ENCODE results near the gene ELFN1. TPM values are rescaled to one million over a fixed set of nuclear protein-coding genes. Genes with fewer than 3 reads are reported as not detected.
A peak's percentile ranks its signal among the peaks of the same experiment; 100 is the strongest.

Gene ELFN1
- total and polyA plus RNA-seq, 9 of the 15 experiments (the other 6 are each of a cell fraction or from before 2014, with no cell fraction given): 0.04 to 0.64 (median 0.18) TPM; not detected in 2

- Histone ChIP-seq H3K27me3 (ENCODE audit: control insufficient read depth in 2 of 2, insufficient read depth in 2 of 2, low read length in 2 of 2) (peaks cover 4 to 43% of the 10 kb centered on the region in 2 experiments; a peak in 3 of 5 replicates), H2AFZ (ENCODE audit: low read depth, low read length) (no peak overlapping the region), H3K4me1 (replicated peaks in 1 of 2; ENCODE audit: control insufficient read depth in 2 of 2, insufficient read depth in 2 of 2, low read length in 2 of 2) (peaks cover 16 to 58% of the 10 kb centered on the region in 2 experiments; a peak in 4 of 5 replicates), H3K9me1 (ENCODE audit: control insufficient read depth, insufficient read depth, low read length) (no peaks in the 10 kb centered on the region), H3K27ac (ENCODE audit: extremely low read depth, low read depth, low read length) (no peak overlapping the region), H3K36me3 (ENCODE audit: control insufficient read depth, insufficient read depth, low read length) (no peaks in the 10 kb centered on the region), H4K20me1 (replicated peaks; ENCODE audit: control insufficient read depth, insufficient read depth, low read length) (0 out of 2 replicates have a peak, but pooled peaks cover 7% of the 10 kb centered on the region), H3K9ac (ENCODE audit: insufficient read depth in 1 of 2, low read depth in 2 of 2, low read length in 2 of 2) (no peak overlapping the region), H3K4me3 (no peak overlapping the region), H3K9me3 (replicated peaks; ENCODE audit: control insufficient read depth, insufficient read depth, low read depth, low read length) (no peaks in the 10 kb centered on the region), H3K4me2 (ENCODE audit: insufficient read depth, low read length) (no peak overlapping the region), H3K79me2 (ENCODE audit: control insufficient read depth, insufficient read depth, low read length) (no peaks in the 10 kb centered on the region)
- intact Hi-C loops (cut with micrococcal nuclease): loop anchor here (10.0 kb wide), 1 partner anchor 55 kb away; no protein-coding TSS in a partner anchor
- no peak for ATAC-seq
- in situ Hi-C loops (cut with MboI): no loop called here
- CTCF ChIA-PET (ENCODE audit: low intra/inter-chr PET ratio): no interaction called here
- POLR2A ChIA-PET: interaction anchor here (0.7 to 0.8 kb wide), 2 partner anchors 19 to 27 kb away, joined by 4 read pairs; no protein-coding TSS in a partner anchor
- no peak for FAIRE-seq
- no peak for DNase-seq (ENCODE audit: extremely low read depth in 1 of 4, low spot score in 3 of 4)
- BruUV-seq (replicated peaks): no TSS peak
- 36% methylated on average over 8 of the region's 9 CpGs for WGBS (ENCODE audit: insufficient coverage, low coverage, missing lambda C conversion rate)
- TF ChIP-seq NFE2L1 (tag; IDR thresholded peaks at IDR 0.05; ENCODE audit: borderline replicate concordance, low read depth) (no peak), CTCF (IDR thresholded peaks at IDR 0.05 in 2 of 3, conservative IDR thresholded peaks at IDR 0.05 in 1 of 3; ENCODE audit: insufficient read depth in 2 of 3, low read depth in 1 of 3, low read length in 3 of 3) (0 out of 6 replicates have a peak, but pooled peaks of 2 of the 3 experiments have one; percentile 7 to 13), SMARCC2 (IDR thresholded peaks at IDR 0.05; ENCODE audit: low read depth) (no peak), KDM5B (IDR thresholded peaks at IDR 0.05; ENCODE audit: insufficient replicate concordance, low read depth, low read length) (no peak), NCOA4 (IDR thresholded peaks at IDR 0.05; ENCODE audit: partially characterized antibody) (no peak)
- TF ChIP-seq, protein P1, sequence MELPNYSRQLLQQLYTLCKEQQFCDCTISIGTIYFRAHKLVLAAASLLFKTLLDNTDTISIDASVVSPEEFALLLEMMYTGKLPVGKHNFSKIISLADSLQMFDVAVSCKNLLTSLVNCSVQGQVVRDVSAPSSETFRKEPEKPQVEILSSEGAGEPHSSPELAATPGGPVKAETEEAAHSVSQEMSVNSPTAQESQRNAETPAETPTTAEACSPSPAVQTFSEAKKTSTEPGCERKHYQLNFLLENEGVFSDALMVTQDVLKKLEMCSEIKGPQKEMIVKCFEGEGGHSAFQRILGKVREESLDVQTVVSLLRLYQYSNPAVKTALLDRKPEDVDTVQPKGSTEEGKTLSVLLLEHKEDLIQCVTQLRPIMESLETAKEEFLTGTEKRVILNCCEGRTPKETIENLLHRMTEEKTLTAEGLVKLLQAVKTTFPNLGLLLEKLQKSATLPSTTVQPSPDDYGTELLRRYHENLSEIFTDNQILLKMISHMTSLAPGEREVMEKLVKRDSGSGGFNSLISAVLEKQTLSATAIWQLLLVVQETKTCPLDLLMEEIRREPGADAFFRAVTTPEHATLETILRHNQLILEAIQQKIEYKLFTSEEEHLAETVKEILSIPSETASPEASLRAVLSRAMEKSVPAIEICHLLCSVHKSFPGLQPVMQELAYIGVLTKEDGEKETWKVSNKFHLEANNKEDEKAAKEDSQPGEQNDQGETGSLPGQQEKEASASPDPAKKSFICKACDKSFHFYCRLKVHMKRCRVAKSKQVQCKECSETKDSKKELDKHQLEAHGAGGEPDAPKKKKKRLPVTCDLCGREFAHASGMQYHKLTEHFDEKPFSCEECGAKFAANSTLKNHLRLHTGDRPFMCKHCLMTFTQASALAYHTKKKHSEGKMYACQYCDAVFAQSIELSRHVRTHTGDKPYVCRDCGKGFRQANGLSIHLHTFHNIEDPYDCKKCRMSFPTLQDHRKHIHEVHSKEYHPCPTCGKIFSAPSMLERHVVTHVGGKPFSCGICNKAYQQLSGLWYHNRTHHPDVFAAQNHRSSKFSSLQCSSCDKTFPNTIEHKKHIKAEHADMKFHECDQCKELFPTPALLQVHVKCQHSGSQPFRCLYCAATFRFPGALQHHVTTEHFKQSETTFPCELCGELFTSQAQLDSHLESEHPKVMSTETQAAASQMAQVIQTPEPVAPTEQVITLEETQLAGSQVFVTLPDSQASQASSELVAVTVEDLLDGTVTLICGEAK (IDR thresholded peaks at IDR 0.05): no peak
- TF ChIP-seq, protein P1 (CRISPR knock-in tag; IDR thresholded peaks at IDR 0.05): no peak
- TF ChIP-seq, protein P2, sequence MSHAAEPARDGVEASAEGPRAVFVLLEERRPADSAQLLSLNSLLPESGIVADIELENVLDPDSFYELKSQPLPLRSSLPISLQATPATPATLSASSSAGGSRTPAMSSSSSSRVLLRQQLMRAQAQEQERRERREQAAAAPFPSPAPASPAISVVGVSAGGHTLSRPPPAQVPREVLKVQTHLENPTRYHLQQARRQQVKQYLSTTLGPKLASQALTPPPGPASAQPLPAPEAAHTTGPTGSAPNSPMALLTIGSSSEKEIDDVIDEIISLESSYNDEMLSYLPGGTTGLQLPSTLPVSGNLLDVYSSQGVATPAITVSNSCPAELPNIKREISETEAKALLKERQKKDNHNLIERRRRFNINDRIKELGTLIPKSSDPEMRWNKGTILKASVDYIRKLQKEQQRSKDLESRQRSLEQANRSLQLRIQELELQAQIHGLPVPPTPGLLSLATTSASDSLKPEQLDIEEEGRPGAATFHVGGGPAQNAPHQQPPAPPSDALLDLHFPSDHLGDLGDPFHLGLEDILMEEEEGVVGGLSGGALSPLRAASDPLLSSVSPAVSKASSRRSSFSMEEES (CRISPR knock-in tag; IDR thresholded peaks at IDR 0.05): no peak
These were observed 20.2 kb upstream of the ELFN1 start for GRCh38 chr7:1649751-1650326.
